OCI-LY3 (cell line): Measurements from ENCODE around the gene UBE2E2.

ENCODE experiments used
- CTCF ChIP-seq: fragments of 200-600, 300-600 bp; sonication (generic); IDR thresholded peaks from 2 replicates; pipeline ENCODE4 v1.5.1; 2014; ENCODE audit warnings: antibody characterized with exemption, low read length, low read depth
- EZH2phosphoT487 ChIP-seq: fragments of 200-600 bp; shearing (Covaris generic); IDR thresholded peaks from 2 replicates; pipeline ENCODE4 v1.6.1; 2018; ENCODE audit warnings: antibody characterized with exemption, mixed run types, low read depth

DNA sequence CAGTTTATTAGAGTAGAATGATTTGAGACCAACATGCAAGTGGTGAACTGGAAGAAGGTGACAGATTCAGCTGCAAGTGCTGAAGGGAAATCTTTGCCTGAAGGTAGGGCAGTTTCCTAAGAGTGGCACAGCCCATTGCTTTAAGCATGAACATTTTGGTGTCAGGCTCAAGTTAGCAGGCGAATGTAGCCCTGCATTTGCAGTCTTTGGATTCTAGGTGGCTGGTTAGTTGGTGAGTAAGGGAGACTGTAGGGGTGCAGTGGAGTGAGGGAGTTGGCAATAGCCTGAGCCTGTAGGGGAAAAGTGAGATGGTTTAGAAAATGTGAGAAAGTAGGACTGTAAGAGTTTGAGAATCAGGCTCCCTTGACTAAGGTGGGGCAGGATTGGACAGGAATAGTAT, 29.7 kb downstream of the UBE2E2 start:
- TF ChIP-seq CTCF (no peak), EZH2phosphoT487 (no peak)
